NOMO-1 treated with dmso at 0.1 percent for 144 hours (cell line): Measurements from ENCODE around the gene SSR4.
"Not testable (repeated sequence)": the region's sequence is repeated elsewhere in the genome, so short reads cannot be mapped to it uniquely, and the experiment has no call there.

Experiments
- DNase-seq: peaks from one replicate; lab custom pipeline; 2025; ENCODE audit not compliant: unreplicated experiment; lab: John Stamatoyannopoulos, UW

Gene SSR4

DNA sequence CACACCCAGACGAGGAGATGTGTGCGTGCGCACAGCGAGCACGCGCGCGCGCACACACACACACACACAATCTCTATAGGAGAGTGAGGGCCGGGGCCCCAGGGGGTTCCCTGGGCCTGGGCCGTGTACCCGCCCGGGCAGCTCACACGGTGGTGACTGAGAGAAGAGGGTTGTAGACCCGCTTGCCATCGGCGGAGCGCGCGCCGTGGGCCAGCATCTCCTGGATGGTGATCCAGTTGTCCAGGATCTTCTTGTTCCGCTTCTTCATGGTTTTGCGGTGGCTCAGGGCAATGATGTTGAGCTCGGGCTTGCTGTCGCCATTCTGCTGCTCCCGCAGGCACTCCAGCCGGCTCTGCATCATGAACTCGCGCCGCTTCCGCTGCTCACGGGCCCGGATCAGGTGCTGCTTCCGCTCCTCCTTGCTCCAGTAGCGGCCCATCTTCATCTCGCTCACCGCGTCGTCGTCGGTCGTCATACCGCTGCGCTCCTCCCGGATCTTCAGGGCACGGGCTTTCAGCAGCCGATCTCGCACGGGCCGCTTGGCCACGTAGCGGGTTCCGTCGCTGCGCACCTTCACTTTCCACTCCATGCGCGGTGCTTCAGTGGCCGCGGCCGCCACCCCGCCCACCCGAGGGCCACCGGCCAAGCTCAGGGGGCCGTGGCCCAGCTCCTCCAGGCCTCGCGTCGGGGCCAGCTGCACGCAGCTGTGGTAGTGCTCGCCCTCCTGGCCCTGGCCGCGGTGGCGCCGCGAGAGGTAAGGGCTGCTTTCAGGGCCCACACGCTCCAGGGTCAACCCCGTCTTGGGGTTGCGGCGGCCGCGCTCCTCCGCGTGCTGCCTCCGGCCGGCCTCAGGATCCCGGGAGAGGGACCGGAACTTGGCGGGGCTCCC, 9.0 kb downstream of the SSR4 start:
- no peak for DNase-seq

DNA sequence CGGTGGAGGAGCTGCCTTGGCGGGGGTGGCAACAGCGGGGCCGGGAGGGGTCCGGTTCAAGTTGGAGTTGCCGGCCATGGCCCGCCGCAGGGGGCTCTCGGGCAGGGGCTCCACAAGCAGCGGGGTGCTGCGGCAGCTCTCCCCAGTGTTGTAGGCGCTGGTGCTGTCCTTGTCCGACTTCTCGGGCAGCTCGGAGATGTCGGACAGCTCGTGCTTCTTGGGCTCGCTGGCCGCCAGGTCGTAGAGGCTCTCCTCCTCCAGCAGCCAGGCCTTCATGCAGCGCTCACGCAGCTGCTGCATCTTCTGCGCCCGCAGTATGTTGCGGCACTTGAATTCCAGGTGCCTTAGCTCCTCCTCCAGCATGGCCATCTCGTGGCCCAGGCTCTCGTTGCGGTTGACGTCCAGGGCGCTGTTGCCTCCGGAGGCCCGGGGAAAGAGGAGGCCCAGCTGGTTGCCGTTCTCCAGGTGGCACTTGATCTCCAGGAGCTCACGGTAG, 9.7 kb downstream of the SSR4 start:
- no peak for DNase-seq

DNA sequence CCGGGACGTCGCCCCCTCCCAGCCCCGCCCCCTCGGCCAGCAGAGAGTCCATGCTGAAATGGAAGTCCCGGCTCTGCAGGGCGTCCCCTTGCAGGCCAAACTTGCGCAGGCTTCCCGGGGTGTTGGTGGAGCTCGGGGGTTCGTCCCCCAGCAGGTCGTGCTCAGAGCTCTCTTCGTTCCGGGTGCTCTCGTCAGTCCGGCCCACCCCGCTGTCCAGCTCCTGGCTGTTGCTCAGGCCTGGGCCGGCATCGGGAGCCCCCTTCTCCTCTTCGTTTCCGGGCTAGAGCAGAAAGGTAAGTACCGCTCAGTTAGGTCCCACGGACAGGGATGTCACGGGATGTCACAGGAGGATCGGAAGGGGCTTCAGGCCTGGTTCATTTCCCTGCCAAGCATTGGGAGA, 10.2 kb downstream of the SSR4 start:
- no peak for DNase-seq

DNA sequence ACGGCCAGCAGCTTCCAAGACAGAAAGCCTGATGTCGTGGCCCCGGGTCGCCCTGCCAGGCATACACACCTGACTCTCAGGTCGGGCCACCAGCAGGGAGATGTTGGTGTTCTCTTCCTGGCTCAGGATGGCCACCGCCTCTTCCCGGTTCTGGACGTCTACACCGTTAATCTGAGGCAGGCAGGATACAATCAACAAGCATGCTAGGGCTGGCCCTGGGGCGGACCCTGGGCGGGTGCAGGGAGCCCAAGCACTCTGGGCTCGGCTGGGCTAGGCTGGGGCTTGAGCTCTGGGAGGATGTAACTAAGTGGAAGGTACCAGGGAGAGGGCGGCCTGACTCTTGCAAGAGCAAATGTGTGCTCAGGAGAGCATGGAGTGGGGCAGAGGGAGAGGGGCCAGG, 11.0 kb downstream of the SSR4 start:
- DNase-seq, result no peak

DNA sequence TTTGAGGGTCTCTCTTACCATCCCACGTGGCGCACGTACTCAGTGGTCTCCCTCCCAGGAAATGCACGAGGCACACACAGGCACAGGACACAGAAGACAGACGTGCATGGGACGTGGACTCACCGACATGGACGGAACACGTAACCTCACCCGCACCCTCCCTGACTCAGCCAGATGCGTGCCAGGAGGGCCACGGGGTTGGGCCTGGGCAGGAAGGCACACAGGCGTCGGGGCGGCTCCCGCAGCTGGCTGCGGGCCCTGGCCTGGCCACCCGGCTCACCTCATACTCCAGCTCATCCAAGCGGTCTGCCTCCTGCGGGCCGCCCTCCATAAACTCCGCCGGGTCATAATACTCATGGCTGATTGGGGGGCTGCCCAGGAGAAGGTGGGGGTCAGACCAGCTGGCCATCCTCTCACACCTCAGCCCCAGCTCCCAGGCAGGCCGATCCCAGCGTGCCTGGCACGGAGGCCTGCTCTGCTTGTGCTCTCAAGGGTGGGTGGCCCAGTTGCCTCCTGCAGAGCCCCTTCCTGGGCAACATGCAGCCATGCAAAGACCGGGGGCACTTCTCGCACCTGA, 12.6 kb downstream of the SSR4 start:
- DNase-seq, result no peak

DNA sequence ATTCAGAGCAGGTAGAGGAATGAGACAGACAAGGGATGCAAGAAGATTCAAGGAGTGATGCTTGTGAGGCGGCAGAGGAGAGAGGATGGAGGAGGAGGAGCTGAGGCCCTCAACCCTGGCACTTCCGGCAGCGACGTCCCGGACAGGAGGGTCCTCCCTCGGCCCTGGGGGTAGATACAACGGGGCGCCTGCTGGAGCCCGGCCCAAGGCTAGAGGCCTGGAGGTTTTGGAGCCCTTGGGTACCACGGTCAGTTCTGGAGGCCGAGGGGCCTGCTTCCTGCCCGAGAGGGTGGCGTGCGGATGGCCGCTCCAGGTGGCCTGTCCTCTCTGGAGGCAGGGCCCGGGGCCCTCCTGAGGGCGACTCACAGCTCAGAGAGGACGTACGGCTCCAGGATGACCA, 13.5 kb downstream of the SSR4 start:
- no peak for DNase-seq

DNA sequence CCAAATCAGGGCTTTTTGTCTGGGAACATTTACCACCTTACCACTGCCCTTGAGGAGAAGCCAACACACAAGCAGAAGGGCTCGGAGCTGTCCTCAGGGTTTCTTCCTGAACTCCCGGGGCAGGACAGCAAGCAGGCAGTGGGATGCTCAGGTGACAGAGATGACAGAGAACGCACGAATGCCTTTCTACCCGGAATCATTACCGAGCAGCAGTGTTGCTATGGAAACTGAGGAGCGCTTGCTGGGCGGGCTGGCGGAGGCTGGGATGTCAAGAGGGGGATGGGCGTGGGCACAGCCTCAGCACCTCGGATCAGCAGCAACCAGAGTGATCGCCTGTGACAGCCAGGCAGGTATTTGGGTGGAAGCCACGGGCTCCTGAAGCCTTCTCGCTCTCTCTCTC, 17.8 kb downstream of the SSR4 start:
- DNase-seq, result no peak

DNA sequence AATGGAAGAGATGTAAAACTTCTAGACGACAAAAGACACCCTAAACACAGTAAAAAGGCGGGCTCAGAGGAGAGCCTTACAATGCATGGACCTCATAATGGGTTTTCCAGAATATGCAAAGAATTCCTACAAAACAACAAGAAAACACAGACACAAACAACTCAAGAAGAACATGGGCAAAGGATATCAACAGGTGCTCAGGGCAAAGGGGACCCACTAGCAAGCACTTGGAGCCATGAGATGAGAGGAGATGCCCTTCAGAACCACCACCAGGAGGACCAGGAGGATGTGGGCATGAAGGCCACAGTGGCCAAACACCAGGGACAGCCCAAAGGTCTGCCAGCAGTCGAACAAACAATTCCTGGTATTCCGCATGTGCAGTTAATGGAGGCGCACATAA, 18.7 kb downstream of the SSR4 start:
- DNase-seq, result no peak

DNA sequence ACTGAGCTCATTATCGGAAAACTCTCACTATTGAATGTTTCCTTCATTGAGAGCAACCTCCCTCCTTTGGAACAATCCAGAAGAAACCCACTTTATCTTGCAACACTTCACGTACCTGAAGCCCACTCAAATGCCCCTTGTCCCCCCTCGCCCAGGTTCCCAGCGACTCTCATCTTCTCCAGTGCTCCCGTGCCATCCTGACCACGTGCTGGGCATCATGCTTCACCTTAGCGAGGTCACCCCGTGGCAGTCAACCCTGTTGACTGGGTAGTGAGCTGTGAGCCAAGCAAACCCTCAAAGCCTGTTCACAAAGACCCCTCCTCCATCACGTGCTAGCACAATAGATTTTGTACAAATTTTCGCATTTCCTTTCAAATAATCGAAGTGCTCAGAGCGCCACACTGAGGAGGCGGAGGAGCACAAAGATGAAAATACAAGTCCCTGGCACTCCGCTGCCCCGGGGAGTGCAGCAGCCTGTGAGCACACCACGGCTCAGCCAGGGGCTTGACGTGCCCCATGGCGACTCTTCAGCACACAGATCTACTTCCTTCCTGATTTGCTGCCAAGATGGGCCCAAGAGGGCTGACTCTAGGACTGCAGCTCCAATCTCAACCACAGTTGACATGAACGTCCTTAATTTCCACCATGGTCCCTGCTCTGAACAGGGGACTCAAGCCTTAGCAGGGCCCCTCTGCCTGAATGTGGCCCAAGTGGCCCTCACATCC, 20.3 kb downstream of the SSR4 start:
- no peak for DNase-seq

DNA sequence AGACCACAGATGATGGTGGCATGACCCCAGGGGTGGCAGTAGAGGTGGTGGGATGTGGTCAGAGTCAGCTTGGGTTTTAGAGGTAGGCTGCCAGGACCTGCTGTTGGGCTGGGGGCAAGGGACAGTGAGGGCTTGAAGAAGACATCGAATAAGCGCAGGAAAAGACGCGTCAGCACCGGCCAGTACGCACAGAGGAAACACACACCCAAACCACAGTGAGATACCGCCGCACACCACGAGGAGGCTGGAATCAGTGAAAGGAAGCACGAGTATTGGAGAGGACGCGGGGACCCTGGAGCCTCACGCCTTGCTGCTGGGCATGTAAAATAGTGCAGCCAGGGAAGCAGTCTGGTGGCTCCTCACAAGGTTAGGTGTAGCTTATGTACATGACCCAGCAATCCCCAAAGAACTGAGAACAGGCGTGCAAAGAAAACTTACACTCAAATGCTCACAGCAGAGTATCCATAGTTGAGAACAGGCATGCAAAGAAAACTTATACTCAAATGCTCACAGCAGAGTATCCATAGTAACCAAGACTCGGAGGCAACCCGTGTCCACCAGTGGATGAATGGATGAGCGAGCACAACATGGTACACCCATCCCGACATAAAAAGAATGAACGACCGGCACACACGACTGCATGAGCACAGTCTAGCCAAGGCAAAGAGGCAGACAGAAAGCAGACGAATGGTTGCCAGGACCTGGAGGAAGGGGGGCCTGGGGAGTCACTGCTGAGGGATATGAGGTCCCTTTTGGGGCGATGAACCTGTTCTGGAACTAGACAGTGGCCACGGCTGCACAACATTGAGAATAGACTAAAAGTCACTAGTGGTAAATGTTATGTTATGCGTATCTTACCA, 22.6 kb downstream of the SSR4 start:
- DNase-seq, result no peak

DNA sequence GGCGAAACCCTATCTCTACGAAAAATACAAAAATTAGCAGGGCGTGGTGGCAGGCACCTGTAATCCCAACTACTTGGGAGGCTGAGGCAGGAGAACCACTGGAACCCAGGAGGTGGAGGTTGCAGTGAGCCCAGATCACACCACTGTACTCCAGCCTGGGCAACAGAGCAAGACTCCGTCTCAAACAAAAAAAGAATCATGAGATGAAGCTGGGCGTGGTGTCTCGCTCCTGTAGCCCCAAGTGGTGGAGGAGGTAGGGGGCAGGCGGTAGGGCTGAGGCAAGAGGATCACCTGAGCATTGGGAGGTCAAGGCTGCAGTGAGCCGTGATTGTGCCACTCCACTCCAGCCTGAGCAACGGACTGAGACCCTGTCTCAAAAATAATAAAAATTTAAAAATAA, 23.6 kb downstream of the SSR4 start:
- DNase-seq, result not testable (repeated sequence)

DNA sequence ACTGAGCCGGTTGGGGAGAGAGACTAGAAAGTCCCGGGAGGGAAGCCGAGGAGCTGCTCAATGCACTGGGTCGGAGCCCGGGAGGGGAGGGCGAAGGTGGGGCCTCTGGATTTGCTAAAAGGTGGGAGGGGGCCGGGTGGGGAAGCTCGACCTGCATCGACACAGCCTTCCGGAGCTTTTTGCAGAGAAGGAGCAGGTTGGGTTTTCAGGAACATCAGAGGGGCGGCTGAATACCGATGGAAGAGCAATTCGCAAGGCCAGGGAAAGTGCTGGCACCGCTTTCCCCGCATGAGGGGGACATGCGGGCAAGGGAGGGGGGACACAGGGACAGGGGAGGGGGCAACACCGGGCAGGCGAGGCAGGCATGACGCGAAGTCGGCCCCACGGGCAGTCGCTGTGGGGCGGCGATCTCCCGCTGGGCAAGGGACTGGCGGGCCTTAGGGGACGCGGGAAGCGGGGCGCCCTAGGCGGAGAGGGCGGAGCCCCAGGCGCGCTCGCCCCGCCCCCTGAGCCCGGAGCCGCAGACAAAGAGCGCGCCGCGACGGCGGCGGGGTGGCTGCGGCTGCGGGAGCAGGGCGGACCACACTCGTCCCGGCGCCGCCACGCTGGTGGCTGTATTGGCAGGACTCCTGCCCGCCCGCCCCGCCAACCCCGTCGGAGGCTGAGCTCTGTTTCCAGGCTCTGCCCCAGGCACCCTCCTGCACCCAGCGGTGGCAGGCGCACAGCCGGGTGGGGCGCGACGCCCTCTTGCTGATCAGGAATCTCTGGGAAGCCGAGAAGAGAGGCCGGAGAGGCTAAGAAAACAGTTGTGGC, 24.3 kb downstream of the SSR4 start:
- no peak for DNase-seq

DNA sequence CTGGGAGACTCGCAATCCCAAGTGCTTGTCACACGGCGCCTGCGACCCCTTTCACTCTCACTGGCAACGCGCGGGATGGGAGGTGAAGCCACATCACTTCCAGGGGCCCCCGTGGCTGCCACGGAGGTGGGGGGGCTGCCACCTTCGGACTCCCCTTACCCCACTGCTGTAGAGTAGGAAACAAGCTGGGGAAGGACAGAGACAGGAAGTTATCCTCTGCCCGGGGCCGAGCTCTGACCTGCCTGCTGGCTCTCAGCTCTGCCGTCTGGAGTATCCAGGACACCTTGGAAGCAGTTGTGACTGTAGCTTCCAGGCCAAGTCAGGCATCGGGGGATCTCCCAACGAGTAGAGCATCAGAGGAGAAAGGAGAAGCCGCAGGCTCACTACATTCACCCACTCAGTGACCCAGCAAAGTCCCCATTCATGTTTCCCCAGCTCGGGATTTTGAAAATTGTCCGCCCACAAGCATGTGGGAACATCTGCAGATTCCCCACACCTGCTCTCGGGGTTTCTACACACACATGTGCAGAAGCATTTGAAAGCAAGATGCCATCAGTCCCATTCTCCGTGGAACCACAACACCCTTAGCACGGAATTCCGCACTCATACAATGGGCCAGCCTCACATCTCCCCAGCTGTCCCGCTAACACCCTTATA, 25.0 kb downstream of the SSR4 start:
- no peak for DNase-seq

DNA sequence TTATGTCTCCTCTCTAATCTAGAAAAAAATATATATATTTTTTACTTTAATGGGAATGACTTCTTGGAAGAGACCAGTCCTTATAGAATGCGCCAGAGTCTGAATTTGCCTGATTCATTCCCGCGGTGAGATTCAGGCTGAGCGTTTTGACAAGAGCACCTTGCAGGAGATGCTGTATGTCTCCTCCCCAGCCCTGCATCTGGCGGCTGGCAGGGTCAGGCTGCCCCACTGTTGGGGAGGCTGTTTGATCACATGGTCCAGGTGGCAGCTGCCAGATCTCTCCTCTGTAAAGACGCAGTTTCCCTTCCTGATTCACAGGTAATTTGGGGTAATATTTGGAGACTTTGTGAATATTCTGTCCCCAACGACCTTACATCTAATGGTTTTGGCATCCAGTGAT, 26.1 kb downstream of the SSR4 start:
- no peak for DNase-seq

DNA sequence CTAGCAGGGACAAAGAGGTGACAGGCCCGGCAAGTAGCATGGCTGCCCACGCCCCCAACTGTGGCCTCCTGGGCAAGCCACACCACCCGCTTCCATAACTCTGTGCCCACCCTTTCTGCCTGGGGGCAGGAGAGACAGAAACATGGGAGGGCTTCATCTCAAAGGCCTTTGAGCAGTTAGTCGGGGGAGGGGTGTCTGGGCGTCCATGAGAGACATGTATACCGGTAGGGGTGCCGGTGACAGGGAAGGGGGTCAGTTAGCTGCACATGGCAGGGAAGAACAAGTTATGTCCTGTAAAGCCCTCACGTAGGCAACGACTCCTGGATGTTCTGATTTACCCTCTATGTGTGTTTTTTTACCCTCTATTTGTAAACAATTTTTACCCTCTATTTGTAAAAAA, 26.6 kb downstream of the SSR4 start:
- no peak for DNase-seq

DNA sequence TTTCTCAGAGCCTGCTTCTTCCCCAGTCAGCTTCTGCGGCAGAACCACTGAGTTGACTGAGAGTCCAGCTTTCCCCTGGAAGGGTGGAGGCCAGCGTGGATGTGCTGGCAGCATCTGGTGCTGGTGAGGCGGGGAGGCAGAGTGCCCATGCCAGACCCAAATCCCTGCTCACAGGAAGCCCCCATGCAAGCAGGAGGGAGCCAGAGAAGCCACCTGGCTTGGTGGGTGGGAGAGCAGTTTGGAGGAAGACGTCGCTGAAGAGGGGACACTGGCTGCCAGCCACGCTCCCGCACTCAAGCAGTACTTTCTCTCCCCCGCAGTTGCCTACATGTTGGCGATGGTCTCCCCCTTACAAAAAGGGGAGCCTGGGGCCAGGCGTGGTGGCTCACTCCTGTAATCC, 29.9 kb downstream of the SSR4 start:
- no peak for DNase-seq

DNA sequence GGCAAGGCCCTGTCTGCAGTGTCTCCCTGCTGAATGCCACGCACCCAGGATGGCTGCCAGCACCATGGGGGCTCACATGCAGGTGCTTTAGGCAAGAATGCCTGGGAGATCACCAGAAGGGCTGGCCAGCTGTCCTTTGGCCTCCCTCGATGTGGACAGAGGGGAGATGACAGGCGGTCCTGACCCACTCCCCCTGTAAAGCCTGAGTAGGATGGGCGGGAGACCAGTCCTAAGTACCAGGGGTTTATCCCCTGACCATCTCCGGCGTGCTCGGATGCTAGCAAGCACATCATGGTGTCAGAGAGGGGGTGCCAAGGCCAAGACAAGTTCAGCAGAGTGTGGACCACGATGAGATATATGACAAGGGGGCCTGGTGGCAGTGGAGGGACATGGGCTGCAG, 30.6 kb downstream of the SSR4 start:
- no peak for DNase-seq

DNA sequence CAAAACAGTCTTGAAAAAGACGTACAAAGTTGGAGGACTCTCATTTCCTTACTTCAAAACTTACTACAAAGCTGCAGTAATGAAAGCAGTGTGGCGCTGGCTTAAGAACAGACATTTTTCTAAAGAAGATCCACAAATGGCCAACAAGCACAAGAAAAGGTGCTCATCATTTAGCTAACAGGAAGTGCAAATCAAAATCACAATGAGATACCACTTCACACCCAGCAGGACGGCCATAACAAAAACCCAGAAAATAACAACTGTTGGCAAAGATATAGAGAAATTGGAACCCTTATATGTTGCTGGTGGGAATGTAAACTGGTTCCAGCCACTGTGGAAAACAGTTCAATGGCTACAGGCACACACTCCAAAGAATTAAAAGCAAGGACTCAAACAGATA, 32.5 kb downstream of the SSR4 start:
- no peak for DNase-seq

DNA sequence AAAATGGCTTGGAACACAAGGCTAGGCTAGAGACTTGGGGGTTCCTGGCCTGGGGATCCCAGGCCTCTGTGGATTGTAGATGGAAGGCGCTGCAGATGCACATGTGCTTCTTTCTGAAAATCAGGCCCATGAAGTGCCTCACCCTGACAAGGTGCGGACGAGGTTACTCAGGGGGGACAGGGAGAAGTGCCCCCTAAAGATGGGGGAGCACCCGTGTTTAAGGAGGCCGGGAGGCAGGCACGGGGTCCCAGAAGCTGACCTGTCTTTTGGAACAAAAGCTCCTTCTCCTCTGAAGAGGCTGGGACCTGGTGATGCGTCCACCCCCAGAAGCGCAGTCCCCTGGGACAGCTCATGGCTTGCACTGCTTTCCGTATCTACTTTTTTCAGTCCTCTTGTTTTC, 33.4 kb downstream of the SSR4 start:
- DNase-seq, result no peak

DNA sequence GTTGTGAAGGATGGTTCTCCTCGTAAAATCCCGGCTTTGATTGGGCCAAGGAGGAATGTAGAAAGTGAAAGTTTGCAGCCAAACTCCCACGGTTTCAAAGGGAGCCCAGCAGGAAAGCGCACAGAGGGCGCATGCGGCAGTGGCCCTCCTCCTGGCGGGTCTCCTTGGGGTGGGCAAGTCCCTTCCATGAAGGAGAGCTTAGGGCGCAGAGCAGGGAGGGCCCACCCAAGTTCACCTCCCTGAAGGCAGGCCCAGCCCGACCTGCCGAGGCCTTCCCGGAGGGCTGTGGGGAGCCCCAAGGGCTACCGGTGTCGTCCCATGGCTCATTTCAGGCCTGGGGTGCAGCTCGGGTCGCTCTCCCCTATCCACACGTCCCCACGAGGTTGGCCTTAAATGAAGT, 33.8 kb downstream of the SSR4 start:
- no peak for DNase-seq
